Measurements from ENCODE around the gene ZYG11B.
"Not testable (repeated sequence)": the region's sequence is repeated elsewhere in the genome, so short reads cannot be mapped to it uniquely, and the experiment has no call there.

The ZYG11B gene

DNA sequence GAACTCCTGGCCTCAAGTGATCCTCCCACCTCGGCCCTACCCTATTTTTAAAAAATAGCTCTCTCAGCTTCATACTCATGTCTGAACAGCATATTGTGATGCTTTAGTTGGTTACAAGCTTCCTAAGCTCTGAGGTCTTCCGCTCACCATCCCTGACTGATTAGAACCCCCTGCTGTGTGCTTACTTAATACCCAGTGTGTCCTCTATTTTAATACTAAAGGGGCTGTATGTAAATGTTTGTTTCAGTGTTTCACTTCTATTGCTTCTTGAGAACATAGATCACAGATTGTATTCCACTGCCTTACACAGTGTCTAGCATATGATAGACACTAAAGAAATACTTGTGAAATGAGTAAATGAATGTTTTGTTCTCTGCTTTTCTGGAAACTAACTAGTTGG is 29.8 kb downstream of the ZYG11B start:
- DNase-seq (ENCODE audit: low spot score), result no peak

DNA sequence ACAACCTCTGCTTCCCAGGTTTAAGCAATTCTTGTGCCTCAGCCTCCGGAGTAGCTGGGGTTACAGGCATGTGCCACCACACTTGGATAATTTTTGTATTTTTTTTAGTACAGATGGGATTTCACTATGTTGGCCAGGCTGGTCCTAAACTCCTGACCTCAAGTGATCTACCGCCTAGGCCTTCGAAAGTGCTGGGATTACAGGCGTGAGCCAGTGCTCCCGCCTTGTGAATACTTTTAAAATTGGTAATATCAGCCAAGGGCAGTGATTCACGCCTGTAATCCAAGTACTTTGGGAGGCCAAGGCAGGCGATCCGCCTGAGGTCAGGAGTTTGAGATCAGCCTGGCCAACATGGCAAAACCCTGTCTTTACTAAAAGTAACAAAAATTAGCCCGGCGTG is 33.7 kb downstream of the ZYG11B start:
- no peak for DNase-seq (ENCODE audit: low spot score)

GRCh38 chr1:52767596-52768280 is 41.5 kb downstream of the ZYG11B start:
- no peak for DNase-seq (ENCODE audit: low spot score)

GRCh38 chr1:52769346-52770033 is 43.2 kb downstream of the ZYG11B start:
- no peak for DNase-seq (ENCODE audit: low spot score)

GRCh38 chr1:52771384-52771783 is 45.1 kb downstream of the ZYG11B start:
- no peak for DNase-seq (ENCODE audit: low spot score)

- DNase-seq (ENCODE audit: low spot score), result no peak
Observed at GRCh38 chr1:52786148-52786547, 59.9 kb downstream of the ZYG11B start.

- not testable (repeated sequence) for DNase-seq (ENCODE audit: low spot score)
Observed at GRCh38 chr1:52790429-52790828, 64.2 kb downstream of the ZYG11B start.

GRCh38 chr1:52792036-52792435 is 65.8 kb downstream of the ZYG11B start:
- DNase-seq (ENCODE audit: low spot score), result no peak

DNA sequence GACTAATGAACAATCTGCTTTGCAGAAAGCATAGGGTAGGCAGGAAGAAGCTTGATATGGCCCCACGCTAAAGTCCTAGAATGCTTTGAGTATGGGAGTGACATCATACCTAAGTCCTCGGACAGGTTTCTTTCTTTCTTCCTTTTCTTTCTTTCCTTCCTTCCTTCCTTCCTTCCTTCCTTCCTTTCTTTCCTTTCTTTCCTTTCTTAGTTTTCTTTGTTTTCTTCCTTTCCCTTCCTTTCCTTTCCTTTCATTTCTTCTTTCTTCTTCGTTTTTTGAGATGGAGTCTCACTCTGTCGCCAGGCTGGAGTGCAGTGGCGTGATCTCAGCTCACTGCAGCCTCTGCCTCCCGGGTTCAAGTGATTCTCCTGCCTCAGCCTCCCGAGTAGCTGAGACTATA is 67.5 kb downstream of the ZYG11B start:
- not testable (repeated sequence) for DNase-seq (ENCODE audit: low spot score)

- no peak for DNase-seq (ENCODE audit: low spot score)
Observed at GRCh38 chr1:52795464-52795863, 69.2 kb downstream of the ZYG11B start.

DNA sequence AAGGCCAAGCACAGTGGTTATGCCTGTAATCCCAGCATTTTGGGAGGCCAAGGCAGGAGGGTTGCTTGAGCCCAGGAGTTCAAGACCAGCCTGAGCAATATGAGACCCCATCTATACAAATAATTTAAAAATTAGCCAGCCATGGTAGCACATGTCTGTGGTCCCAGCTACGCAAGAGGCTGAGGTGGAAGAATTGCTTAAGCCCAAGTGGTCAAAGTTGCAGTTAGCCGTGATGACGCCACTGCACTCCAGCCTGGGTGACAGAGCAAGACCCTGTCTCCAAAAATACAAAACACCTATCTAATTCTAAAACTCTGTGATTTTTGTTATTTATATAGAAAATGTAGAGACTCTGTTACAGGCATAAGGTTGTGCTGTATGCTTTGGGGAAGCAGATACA is 72.1 kb downstream of the ZYG11B start:
- no peak for DNase-seq (ENCODE audit: low spot score)

GRCh38 chr1:52801011-52801410 is 74.8 kb downstream of the ZYG11B start:
- no peak for DNase-seq (ENCODE audit: low spot score)

- not testable (repeated sequence) for DNase-seq (ENCODE audit: low spot score)
Observed at GRCh38 chr1:52804083-52804482, 77.8 kb downstream of the ZYG11B start.

DNA sequence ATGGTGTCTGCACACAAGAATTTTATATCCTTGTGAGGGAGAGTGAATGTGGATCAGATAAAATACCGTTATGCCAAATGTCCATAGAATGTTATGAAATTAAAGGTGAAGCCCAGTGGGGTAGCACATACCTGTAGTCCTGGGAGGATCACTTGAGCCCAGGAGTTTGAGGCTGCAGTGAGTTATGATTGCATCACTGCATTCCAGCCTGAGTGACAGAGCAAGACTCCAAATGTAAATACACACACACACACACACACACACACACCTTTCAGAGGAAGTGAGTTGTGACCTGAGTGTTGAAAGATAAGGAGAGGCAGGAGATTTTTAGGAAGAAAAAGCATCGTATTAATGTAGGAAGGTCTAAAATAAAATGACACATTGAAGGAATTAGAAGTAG is 88.2 kb downstream of the ZYG11B start:
- DNase-seq (ENCODE audit: low spot score), result no peak

DNA sequence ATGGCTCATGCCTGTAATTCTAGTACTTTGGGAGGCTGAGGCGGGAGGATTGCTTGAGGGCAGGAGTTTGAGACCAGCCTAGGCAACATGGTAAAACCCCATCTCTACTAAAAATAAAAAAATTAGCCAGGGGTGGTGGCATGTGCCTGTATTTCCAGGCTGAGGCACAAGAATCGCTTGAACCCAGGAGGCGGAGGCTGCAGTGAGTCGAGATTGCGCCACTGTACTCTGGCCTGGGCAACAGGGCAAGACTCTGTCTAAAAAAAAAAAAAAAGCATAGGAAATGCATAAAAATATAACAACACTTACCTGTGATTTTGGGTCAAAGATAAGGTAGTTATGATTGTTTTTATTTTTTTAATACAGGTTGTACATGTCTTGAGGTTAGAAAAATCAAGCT is 94.6 kb downstream of the ZYG11B start:
- not testable (repeated sequence) for DNase-seq (ENCODE audit: low spot score)

DNA sequence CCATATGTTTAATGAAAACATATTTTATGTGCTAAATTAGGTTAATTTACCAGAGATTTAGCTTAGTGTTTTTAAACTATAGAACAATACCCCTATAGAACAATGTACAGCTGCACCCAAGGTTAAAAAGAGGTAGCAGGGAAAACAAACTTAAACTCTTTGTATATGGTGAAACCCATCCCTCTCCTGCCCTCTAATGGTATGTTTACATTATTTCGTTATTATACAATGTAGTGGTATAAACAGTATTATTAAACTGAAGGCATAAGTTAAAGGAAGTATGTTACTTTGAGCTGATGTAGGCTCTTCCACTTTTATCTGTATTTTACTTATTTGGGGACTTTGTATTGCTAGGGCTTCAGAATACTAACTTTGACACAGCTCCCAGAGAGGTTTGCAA is 99.6 kb downstream of the ZYG11B start:
- no peak for DNase-seq (ENCODE audit: low spot score)

GRCh38 chr1:52834798-52835197 is 108.5 kb downstream of the ZYG11B start:
- DNase-seq (ENCODE audit: low spot score), result no peak

GRCh38 chr1:52836035-52836434 is 109.8 kb downstream of the ZYG11B start:
- peak; percentile 18 for DNase-seq (ENCODE audit: low spot score)

DNA sequence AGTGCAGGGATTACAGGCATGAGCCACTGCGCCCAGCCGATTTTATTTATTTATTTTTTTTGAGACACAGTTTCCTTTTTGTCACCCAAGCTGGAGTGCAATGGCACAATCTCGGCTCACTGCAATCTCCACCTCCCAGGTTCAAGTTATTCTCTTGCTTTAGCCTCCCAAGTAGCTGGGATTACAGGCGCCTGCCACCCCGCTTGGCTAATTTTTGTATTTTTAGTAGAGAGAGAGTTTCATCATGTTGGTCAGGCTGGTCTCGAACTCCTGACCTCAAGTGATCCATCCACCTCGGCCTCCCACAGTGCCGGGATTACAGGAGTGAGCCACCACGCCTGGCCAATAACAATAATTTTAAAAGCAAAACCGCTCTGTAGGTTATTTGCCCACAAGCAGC is 112.9 kb downstream of the ZYG11B start:
- DNase-seq (ENCODE audit: low spot score), result not testable (repeated sequence)

- DNase-seq (ENCODE audit: low spot score), result peak; percentile 88
Observed at GRCh38 chr1:52842643-52843310, 116.5 kb downstream of the ZYG11B start, which contains the start of gene ZYG11A. ZYG11A (plus strand) TSS chr1:52842760; CDS start chr1:52842884, 124 bp downstream.

GRCh38 chr1:52845119-52845518 is 118.9 kb downstream of the ZYG11B start:
- not testable (repeated sequence) for DNase-seq (ENCODE audit: low spot score)

DNA sequence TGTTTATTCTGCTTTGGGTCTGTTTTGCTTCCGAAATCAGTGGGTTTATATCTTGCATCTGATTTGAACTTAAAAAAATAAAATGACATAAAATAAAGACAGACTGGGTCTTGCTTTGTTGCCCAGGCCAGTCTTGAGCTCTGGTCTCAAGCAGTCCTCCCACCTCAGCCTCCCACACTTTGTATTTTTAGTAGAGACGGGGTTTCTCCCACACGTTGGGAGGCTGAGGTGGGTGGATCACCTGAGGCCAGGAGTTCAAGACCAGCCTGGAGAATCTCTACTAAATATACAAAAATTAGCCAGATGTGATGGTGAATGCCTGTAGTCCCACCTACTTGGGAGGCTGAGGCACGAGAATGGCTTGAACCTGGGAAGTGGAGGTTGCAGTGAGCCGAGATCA is 122.2 kb downstream of the ZYG11B start:
- no peak for DNase-seq (ENCODE audit: low spot score)

- DNase-seq (ENCODE audit: low spot score), result no peak
Observed at GRCh38 chr1:52850951-52851350, 124.7 kb downstream of the ZYG11B start.

Data from iPS-NIHi11 (cell line).